Measurements from ENCODE around the gene TOB1. TPM values are rescaled to one million over a fixed set of nuclear protein-coding genes. Genes with fewer than 3 reads are reported as not detected.

TOB1 gene
- total and polyA plus RNA-seq, 2 of the 4 experiments (the other 2 are of a cell fraction) = 4.3 to 9.0 TPM

- Histone ChIP-seq H3K18ac (ENCODE audit: low read depth, low read length) (no peak overlapping the region), H3K9me1 (ENCODE audit: insufficient read depth, low read length) (no peaks in the 10 kb centered on the region), H2AK9ac (replicated peaks; ENCODE audit: low read depth, low read length, poor library complexity) (no peak overlapping the region), H3K79me1 (ENCODE audit: low read depth in 1 of 2, low read length in 2 of 2) (no peaks in the 10 kb centered on the region), H4K20me1 (ENCODE audit: insufficient read depth, low read length) (no peaks in the 10 kb centered on the region), H3K9ac (ENCODE audit: low read depth, low read length) (no peak overlapping the region), H3K4me2 (ENCODE audit: low read depth, low read length) (no peak overlapping the region), H3K9me3 (ENCODE audit: control insufficient read depth, insufficient read depth, low read length) (no peaks in the 10 kb centered on the region), H4K91ac (ENCODE audit: insufficient read depth, low read depth, low read length) (no peak overlapping the region), H2AFZ (replicated peaks; ENCODE audit: low read length, poor library complexity) (no peak overlapping the region), H3K27me3 (ENCODE audit: control insufficient read depth, insufficient read depth, low read length) (peaks cover 19% of the 10 kb centered on the region), H2BK5ac (ENCODE audit: low read depth, low read length, poor library complexity, severe bottlenecking) (no peak overlapping the region), H2BK120ac (ENCODE audit: low read depth, low read length) (no peak overlapping the region), H4K5ac (ENCODE audit: low read depth, low read length) (no peak overlapping the region), H3K23ac (ENCODE audit: low read depth, low read length) (no peak overlapping the region), H3K56ac (ENCODE audit: extremely low read depth, insufficient read depth, low read length) (no peak overlapping the region), H3K14ac (replicated peaks; ENCODE audit: low read depth, low read length) (no peak overlapping the region), H2BK20ac (ENCODE audit: low read depth, low read length) (no peak overlapping the region), H2AK5ac (ENCODE audit: low read depth, low read length) (no peak overlapping the region), H3K27ac (ENCODE audit: insufficient read depth, low read length) (no peak overlapping the region), H3K4me3 (ENCODE audit: insufficient read depth, low read depth, low read length) (no peak overlapping the region), H3K4me1 (ENCODE audit: control insufficient read depth, insufficient read depth, low read length) (no peaks in the 10 kb centered on the region), H3K4ac (ENCODE audit: low read depth, low read length) (no peak overlapping the region), H2BK15ac (ENCODE audit: low read depth, low read length) (no peak overlapping the region), H3K36me3 (ENCODE audit: control insufficient read depth, insufficient read depth, low read length) (no peaks in the 10 kb centered on the region), H4K8ac (ENCODE audit: low read depth in 2 of 2, low read length in 2 of 2) (no peak overlapping the region)
- intact Hi-C loops (cut with micrococcal nuclease) (no loop called here), dilution Hi-C loops (cut with HindIII; ENCODE audit: low sequenced_read_pairs, unreplicated experiment) (no loop called here), in situ Hi-C loops (cut with MboI; ENCODE audit: low sequenced_read_pairs) (no loop called here)
- ChIA-PET CTCF (interaction anchor here (0.8 kb wide), 1 partner anchor 10 kb away, joined by 4 read pairs; no protein-coding TSS in a partner anchor), POLR2A (ENCODE audit: unreplicated experiment) (no interaction called here)
- DNase-seq = no peak
- BruUV-seq (replicated peaks) = no TSS peak
- WGBS, 2 experiments (ENCODE audit: extremely low coverage in 2 of 2, insufficient read length in 1 of 2) = 57% methylated on average over 2 of the region's 4 CpGs; no CpG with 5 or more reads in 1 of the 2 experiments
- no peak for ATAC-seq (ENCODE audit: low read depth)
- TF ChIP-seq MAZ (IDR thresholded peaks at IDR 0.05; ENCODE audit: borderline replicate concordance, low read depth, low read length) = no peak
- no peak for TF ChIP-seq FOS (IDR thresholded peaks at IDR 0.05; ENCODE audit: low read depth, low read length)
- no peak for TF ChIP-seq CTCF (conservative IDR thresholded peaks at IDR 0.05; ENCODE audit: low read depth, low read length)
- TF ChIP-seq MAFK (IDR thresholded peaks at IDR 0.05; ENCODE audit: low read depth, low read length) = no peak
- TF ChIP-seq SMC3 (IDR thresholded peaks at IDR 0.05; ENCODE audit: low read depth, low read length) = no peak
- TF ChIP-seq MXI1 (IDR thresholded peaks at IDR 0.05; ENCODE audit: borderline replicate concordance, low read depth, low read length) = no peak
- TF ChIP-seq CHD1 (IDR thresholded peaks at IDR 0.05; ENCODE audit: low read depth, low read length) = no peak
- no peak for TF ChIP-seq RFX5 (IDR thresholded peaks at IDR 0.05; ENCODE audit: low read depth, low read length)
- TF ChIP-seq RAD21 (IDR thresholded peaks at IDR 0.05; ENCODE audit: low read length) = no peak
- TF ChIP-seq ELK1 (IDR thresholded peaks at IDR 0.05; ENCODE audit: borderline replicate concordance, low read depth, low read length) = no peak
- no peak for TF ChIP-seq CEBPB (IDR thresholded peaks at IDR 0.05; ENCODE audit: low read depth, low read length)
- TF ChIP-seq USF2 (IDR thresholded peaks at IDR 0.05; ENCODE audit: low read depth, low read length) = no peak
- no peak for TF ChIP-seq POLR2A (IDR thresholded peaks at IDR 0.05; ENCODE audit: low read depth, low read length)
These were observed 45.7 kb upstream of the TOB1 start for GRCh38 chr17:50911890-50912289.
